HG03520 (cell line): ENCODE data around the gene PCDHA9.
"Not testable (repeated sequence)": the region's sequence is repeated elsewhere in the genome, so short reads cannot be mapped to it uniquely, and the experiment has no call there.

Experiments used
- ATAC-seq: cut with Tn5 transposase; IDR thresholded peaks from one replicate; pipeline ENCODE4 v1.9.1; 2021; ENCODE audit warnings: mild to moderate bottlenecking, moderate library complexity; ENCODE audit not compliant: unreplicated experiment

The PCDHA9 gene

DNA sequence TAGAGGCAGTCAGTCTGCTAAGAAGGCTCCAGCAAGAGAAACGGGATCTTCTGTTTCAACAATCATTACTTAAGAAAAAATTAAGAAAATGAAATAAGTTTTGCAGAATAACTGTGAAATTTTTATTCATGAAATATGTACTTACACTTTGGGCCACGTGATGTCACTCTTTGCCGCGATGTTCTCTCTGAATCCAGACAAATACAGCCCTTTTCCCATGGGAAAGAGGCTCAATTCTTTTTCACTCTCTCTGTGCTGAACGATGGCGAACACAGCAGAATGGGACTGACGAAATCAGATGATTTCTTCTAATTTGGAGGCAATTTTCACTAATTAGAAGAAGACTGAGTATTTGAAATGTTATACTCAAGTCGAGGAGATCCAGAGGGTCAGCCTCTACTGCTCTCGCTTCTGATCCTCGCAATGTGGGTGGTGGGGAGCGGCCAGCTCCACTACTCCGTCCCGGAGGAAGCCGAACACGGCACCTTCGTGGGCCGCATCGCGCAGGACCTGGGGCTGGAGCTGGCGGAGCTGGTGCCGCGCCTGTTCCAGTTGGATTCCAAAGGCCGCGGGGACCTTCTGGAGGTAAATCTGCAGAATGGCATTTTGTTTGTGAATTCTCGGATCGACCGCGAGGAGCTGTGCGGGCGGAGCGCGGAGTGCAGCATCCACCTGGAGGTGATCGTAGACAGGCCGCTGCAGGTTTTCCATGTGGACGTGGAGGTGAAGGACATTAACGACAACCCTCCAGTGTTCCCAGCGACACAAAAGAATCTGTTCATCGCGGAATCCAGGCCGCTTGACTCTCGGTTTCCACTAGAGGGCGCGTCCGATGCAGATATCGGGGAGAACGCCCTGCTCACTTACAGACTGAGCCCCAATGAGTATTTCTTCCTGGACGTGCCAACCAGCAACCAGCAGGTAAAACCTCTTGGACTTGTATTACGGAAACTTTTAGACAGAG lies at the start of gene PCDHA9:
Gene PCDHA9 (plus strand): TSS at position 244 of the 964 bp plus-strand sequence. CDS start 114 bp downstream, at position 358.
- ATAC-seq = not testable (repeated sequence)

DNA sequence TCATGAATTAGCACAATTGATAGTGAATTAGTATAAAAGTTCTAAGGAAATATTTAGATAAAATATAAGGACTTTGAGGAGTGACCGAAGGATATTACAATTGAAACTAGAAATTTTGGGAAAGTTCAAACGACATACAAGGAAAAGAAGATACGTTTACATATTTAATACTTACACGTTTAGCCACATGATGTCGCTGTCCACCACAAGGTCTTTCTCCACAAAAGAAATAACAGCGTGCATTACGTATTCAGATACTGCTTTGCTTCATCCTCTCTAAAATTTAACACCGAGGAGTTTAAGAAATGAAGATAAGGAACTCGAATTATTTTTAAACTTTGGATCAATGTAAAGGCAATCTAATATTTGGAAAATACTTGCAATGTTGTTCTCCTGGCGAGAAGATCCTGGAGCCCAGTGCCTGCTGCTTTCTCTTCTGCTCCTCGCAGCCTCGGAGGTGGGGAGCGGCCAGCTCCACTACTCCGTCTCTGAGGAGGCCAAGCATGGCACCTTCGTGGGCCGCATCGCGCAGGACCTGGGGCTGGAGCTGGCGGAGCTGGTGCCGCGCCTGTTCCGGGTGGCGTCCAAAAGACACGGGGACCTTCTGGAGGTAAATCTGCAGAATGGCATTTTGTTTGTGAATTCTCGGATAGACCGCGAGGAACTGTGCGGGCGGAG lies 47.2 kb upstream of the PCDHA9 start, which contains the start of gene PCDHA3:
Gene PCDHA3 (plus strand): TSS at position 242 of the 678 bp plus-strand sequence.
- ATAC-seq = no peak

GRCh38 chr5:140801494-140801841 lies 46.7 kb upstream of the PCDHA9 start:
- ATAC-seq = no peak

DNA sequence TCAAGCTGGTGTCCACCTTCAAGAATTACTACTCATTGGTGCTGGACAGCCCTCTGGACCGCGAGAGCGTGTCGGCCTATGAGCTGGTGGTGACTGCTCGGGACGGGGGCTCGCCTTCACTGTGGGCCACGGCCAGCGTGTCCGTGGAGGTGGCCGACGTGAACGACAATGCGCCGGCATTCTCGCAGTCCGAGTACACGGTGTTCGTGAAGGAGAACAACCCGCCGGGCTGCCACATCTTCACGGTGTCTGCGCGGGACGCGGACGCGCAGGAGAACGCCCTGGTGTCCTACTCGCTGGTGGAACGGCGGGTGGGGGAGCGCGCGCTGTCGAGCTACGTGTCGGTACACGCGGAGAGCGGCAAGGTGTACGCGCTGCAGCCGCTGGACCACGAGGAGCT lies 45.8 kb upstream of the PCDHA9 start:
- ATAC-seq = not testable (repeated sequence)

- no peak for ATAC-seq
Observed at GRCh38 chr5:140802781-140803271, 45.4 kb upstream of the PCDHA9 start.

DNA sequence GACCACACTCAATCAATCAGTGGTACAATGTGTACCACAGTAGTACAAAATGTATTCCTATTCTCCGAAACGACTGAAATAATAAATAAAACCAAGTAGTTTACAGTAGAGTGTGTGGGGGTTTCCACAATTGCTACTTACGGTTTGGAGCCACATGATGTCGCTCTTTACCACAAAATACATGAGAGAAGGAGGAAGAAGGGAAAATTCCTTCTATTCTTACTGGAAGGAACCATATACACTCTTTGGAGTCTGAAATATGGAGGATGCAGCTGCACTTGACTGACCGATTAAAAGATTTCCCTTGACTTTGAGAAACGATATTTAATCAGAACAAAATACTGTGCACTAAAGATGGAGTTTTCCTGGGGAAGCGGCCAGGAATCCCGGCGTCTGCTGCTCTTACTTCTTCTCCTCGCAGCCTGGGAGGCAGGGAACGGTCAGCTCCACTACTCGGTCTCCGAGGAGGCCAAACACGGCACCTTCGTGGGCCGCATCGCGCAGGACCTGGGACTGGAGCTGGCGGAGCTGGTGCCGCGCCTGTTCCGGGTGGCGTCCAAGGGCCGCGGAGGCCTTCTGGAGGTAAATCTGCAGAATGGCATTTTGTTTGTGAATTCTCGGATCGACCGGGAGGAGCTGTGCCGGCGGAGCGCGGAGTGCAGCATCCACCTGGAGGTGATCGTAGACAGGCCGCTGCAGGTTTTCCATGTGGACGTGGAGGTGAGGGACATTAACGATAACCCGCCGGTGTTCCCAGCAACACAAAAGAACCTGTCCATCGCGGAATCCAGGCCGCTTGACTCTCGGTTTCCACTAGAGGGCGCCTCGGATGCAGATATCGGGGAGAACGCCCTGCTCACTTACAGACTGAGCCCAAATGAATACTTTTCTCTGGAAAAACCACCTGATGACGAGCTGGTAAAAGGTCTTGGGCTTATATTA lies 41.1 kb upstream of the PCDHA9 start, which contains the start of gene PCDHA4:
Gene PCDHA4 (plus strand): TSS at position 235 of the 942 bp plus-strand sequence.
- ATAC-seq = no peak

DNA sequence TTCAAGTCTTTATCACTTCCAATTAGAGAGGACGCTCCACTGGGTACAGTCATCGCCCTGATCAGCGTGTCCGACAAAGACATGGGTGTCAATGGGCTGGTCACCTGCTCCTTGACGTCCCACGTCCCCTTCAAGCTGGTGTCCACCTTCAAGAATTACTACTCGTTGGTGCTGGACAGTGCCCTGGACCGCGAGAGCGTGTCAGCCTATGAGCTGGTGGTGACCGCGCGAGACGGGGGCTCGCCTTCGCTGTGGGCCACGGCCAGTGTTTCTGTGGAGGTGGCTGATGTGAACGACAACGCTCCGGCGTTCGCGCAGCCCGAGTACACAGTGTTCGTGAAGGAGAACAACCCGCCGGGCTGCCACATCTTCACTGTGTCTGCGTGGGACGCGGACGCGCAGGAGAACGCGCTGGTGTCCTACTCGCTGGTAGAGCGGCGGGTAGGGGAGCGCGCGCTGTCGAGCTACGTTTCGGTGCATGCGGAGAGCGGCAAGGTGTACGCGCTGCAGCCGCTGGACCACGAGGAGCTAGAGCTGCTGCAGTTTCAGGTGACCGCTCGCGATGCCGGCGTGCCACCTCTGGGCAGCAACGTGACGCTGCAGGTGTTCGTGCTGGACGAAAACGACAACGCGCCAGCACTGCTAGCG lies 39.8 kb upstream of the PCDHA9 start:
- ATAC-seq = not testable (repeated sequence)

GRCh38 chr5:140808889-140809291 lies 39.3 kb upstream of the PCDHA9 start:
- ATAC-seq = no peak

DNA sequence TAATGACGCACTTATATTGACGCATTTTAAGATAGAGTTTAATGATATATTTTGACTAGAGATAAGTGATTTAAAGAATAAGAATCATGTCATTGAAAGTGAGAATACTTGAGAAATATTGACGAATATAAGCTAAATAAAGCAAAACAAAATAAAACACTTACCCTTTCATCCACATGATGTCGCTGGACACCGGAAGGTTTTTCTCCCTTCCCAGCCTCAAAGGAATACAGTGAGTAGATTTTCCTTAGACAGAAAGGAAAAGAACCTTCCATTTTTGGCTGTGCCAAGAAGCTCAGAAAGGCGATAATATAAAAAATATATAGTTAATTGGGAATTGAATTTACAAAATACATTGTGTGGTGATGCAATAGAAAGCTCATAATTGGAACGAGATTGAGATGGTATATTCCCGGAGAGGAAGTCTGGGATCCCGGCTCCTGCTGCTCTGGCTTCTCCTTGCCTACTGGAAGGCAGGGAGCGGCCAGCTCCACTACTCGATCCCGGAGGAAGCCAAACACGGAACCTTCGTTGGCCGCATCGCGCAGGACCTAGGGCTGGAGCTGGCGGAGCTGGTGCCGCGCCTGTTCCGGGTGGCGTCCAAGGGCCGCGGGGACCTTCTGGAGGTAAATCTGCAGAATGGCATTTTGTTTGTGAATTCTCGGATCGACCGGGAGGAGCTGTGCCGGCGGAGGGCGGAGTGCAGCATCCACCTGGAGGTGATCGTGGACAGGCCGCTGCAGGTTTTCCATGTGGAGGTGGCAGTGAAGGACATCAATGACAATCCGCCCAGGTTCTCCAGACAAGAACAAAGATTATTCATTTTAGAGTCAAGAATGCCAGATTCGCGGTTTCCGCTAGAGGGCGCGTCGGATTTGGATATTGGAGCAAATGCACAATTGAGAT lies 26.6 kb upstream of the PCDHA9 start, which contains the start of gene PCDHA5:
Gene PCDHA5 (plus strand): TSS at position 239 of the 906 bp plus-strand sequence.
- no peak for ATAC-seq

GRCh38 chr5:140822281-140822629 lies 25.9 kb upstream of the PCDHA9 start:
- no peak for ATAC-seq

GRCh38 chr5:140822969-140823368 lies 25.2 kb upstream of the PCDHA9 start:
- ATAC-seq = not testable (repeated sequence)

DNA sequence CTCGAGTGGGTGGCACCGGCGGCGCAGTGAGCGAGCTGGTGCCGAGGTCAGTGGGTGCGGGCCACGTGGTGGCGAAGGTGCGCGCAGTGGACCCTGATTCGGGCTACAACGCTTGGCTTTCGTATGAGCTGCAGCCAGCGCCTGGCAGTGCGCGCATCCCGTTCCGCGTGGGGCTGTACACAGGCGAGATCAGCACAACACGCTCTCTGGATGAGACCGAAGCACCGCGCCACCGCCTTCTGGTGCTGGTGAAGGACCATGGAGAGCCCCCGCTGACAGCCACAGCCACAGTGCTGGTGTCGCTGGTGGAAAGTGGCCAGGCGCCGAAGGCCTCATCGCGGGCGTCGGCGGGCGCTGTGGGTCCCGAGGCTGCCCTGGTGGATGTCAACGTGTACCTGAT lies 24.7 kb upstream of the PCDHA9 start:
- no peak for ATAC-seq

DNA sequence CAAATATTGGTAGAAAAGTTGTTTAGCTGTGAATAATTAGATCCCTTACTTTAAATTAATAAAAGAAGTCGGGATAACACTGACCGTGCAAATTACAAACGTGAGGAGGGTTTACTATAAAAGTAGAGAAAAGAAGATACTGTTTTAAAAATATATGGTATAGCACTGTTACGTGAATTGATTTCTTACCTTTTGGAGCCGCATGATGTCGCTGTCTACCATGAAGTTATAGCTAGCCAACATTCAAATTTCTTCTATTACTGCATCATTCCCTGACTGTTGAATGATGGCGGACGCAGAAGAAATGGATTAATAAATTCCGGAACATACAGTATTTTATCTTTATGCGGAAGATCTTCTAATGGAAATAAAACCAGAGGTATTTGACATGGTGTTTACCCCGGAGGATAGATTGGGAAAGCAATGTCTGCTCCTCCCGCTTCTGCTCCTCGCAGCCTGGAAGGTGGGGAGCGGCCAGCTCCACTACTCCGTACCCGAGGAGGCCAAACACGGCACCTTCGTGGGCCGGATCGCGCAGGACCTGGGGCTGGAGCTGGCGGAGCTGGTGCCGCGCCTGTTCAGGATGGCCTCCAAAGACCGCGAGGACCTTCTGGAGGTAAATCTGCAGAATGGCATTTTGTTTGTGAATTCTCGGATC lies 20.3 kb upstream of the PCDHA9 start, which contains the start of gene PCDHA6:
Gene PCDHA6 (plus strand): TSS at position 257 of the 658 bp plus-strand sequence. CDS start 132 bp downstream, at position 389.
- ATAC-seq = no peak

DNA sequence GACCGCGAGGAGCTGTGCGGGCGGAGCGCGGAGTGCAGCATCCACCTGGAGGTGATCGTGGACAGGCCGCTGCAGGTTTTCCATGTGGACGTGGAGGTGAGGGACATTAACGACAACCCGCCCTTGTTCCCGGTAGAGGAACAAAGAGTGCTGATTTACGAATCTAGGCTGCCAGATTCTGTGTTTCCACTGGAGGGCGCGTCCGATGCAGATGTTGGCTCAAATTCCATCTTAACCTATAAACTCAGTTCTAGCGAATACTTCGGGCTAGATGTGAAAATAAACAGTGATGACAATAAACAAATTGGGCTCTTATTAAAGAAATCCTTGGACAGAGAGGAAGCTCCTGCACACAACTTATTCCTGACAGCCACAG lies 19.8 kb upstream of the PCDHA9 start:
- ATAC-seq = no peak

- not testable (repeated sequence) for ATAC-seq
Observed at GRCh38 chr5:140829511-140830501, 18.4 kb upstream of the PCDHA9 start.

DNA sequence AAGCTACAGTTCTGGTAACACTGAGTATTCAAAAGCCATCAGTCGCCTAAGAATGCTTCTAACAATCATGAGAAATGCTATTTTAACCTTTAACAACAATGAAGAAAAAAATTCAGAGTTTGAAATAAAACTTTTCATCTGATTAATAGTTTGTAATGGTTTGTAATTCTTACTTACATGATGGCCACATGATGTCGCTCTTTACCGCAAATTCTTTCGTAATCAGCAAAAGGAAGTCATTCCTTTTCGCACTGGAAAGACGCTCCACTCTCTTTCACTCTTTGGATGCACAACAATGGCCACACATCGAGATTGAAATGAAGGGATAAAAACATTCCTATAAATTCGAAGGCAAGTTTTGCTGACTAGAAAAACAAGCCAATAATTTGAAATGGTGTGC lies 14.2 kb upstream of the PCDHA9 start, which contains the start of gene PCDHA7:
Gene PCDHA7 (plus strand): TSS at position 277 of the 400 bp plus-strand sequence. CDS start 115 bp downstream, at position 392.
- no peak for ATAC-seq

DNA sequence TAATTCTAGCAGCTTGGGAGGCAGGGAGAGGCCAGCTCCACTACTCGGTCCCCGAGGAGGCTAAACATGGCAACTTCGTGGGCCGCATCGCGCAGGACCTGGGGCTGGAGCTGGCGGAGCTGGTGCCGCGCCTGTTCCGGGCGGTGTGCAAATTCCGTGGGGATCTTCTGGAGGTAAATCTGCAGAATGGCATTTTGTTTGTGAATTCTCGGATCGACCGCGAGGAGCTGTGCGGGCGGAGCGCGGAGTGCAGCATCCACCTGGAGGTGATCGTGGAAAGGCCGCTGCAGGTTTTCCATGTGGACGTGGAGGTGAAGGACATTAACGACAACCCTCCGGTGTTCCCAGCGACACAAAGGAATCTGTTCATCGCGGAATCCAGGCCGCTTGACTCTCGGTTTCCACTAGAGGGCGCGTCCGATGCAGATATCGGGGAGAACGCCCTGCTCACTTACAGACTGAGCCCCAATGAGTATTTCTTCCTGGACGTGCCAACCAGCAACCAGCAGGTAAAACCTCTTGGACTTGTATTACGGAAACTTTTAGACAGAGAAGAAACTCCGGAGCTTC lies 13.7 kb upstream of the PCDHA9 start:
- not testable (repeated sequence) for ATAC-seq
